Dendritic cell treated with granulocyte-macrophage colony-stimulating factor and Interleukin-4, amounts not matched to agents 40 ng/mL and 50 ng/mL, for 4 days (primary cell): ENCODE data around the gene SSR4.

Experiments used
- H3K27ac Mint-ChIP-seq: one replicate; pipeline ENCODE4 v1.8.0; 2022; ENCODE audit warnings: mild to moderate bottlenecking, mixed read lengths
- H3K27me3 Mint-ChIP-seq: one replicate; pipeline ENCODE4 v1.8.0; 2022; ENCODE audit warnings: mild to moderate bottlenecking, mixed read lengths
- H3K36me3 Mint-ChIP-seq: one replicate; pipeline ENCODE4 v1.8.0; 2022; ENCODE audit warnings: low read depth, mixed read lengths
- H3K4me1 Mint-ChIP-seq: one replicate; pipeline ENCODE4 v1.8.0; 2022; ENCODE audit warnings: low read depth, mixed read lengths
- H3K4me3 Mint-ChIP-seq: one replicate; pipeline ENCODE4 v1.8.0; 2022; ENCODE audit warnings: mild to moderate bottlenecking, moderate library complexity, mixed read lengths
- H3K9me3 Mint-ChIP-seq: one replicate; pipeline ENCODE4 v1.8.0; 2022; ENCODE audit warnings: mixed read lengths
- intact Hi-C: fragments of 100-400 bp; cut with micrococcal nuclease; formaldehyde crosslinking; loops from one replicate; pipeline ENCODE4 v1.15.0; 2022

The SSR4 gene

GRCh38 chrX:153773218-153773611 lies 21.3 kb upstream of the SSR4 start:
- H3K27ac Mint-ChIP-seq, result no peak overlapping the region
- H3K9me3 Mint-ChIP-seq, result no peaks in the 10 kb centered on the region
- H3K4me1 Mint-ChIP-seq, result peaks cover 5% of the 10 kb centered on the region
- H3K36me3 Mint-ChIP-seq, result no peaks in the 10 kb centered on the region
- peaks cover 11% of the 10 kb centered on the region for H3K27me3 Mint-ChIP-seq
- no peak overlapping the region for H3K4me3 Mint-ChIP-seq
- intact Hi-C loops, result no loop called here

- Mint-ChIP-seq H3K4me1 (peaks cover 5% of the 10 kb centered on the region), H3K36me3 (no peaks in the 10 kb centered on the region), H3K4me3 (no peak overlapping the region), H3K27me3 (peaks cover 14% of the 10 kb centered on the region), H3K9me3 (no peaks in the 10 kb centered on the region), H3K27ac (no peak overlapping the region)
- intact Hi-C loops, result no loop called here
Observed at GRCh38 chrX:153773741-153774575, 20.5 kb upstream of the SSR4 start.

GRCh38 chrX:153774576-153775292 lies 19.7 kb upstream of the SSR4 start:
- Mint-ChIP-seq H3K4me3 (no peak overlapping the region), H3K27ac (no peak overlapping the region), H3K9me3 (no peaks in the 10 kb centered on the region), H3K27me3 (peaks cover 19% of the 10 kb centered on the region), H3K36me3 (no peaks in the 10 kb centered on the region), H3K4me1 (peaks cover 5% of the 10 kb centered on the region)
- intact Hi-C loops, result no loop called here

- H3K4me1 Mint-ChIP-seq, result peaks cover 6% of the 10 kb centered on the region
- no peaks in the 10 kb centered on the region for H3K9me3 Mint-ChIP-seq
- peaks cover 21% of the 10 kb centered on the region for H3K27me3 Mint-ChIP-seq
- intact Hi-C loops, result no loop called here
- no peaks in the 10 kb centered on the region for H3K36me3 Mint-ChIP-seq
- H3K27ac Mint-ChIP-seq, result no peak overlapping the region
- no peak overlapping the region for H3K4me3 Mint-ChIP-seq
Observed at GRCh38 chrX:153775293-153776119, 19.0 kb upstream of the SSR4 start.

- H3K9me3 Mint-ChIP-seq, result no peaks in the 10 kb centered on the region
- H3K27me3 Mint-ChIP-seq, result peaks cover 22% of the 10 kb centered on the region
- intact Hi-C loops, result no loop called here
- H3K4me3 Mint-ChIP-seq, result no peak overlapping the region
- H3K36me3 Mint-ChIP-seq, result no peaks in the 10 kb centered on the region
- peaks cover 7% of the 10 kb centered on the region for H3K4me1 Mint-ChIP-seq
- no peak overlapping the region for H3K27ac Mint-ChIP-seq
Observed at GRCh38 chrX:153776120-153776599, 18.3 kb upstream of the SSR4 start.

DNA sequence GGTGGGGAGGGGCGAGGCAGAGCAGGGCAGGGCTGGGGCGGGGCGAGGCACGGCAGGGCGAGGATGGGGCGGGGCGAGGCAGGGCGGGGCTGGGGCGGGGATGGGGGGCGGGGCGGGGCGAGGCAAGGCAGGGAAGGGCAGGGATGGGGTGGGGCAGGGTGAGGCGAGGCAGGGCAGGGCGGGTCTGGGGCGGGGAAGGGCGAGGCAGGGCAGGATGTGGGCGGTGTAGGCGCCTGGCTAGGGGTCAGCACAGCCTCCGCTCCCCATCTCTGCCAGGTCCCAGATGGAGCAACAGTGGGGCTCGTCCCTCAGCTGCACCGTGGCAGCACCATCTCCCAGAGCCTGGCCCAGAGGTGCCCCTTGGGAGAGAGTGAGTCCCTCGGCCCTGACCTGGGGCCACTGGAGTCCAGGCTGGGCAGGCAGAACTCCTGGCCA lies 17.8 kb upstream of the SSR4 start:
- Mint-ChIP-seq H3K27ac (no peak overlapping the region), H3K27me3 (peaks cover 27% of the 10 kb centered on the region), H3K4me3 (no peak overlapping the region), H3K4me1 (peaks cover 7% of the 10 kb centered on the region), H3K9me3 (no peaks in the 10 kb centered on the region), H3K36me3 (no peaks in the 10 kb centered on the region)
- intact Hi-C loops, result no loop called here

DNA sequence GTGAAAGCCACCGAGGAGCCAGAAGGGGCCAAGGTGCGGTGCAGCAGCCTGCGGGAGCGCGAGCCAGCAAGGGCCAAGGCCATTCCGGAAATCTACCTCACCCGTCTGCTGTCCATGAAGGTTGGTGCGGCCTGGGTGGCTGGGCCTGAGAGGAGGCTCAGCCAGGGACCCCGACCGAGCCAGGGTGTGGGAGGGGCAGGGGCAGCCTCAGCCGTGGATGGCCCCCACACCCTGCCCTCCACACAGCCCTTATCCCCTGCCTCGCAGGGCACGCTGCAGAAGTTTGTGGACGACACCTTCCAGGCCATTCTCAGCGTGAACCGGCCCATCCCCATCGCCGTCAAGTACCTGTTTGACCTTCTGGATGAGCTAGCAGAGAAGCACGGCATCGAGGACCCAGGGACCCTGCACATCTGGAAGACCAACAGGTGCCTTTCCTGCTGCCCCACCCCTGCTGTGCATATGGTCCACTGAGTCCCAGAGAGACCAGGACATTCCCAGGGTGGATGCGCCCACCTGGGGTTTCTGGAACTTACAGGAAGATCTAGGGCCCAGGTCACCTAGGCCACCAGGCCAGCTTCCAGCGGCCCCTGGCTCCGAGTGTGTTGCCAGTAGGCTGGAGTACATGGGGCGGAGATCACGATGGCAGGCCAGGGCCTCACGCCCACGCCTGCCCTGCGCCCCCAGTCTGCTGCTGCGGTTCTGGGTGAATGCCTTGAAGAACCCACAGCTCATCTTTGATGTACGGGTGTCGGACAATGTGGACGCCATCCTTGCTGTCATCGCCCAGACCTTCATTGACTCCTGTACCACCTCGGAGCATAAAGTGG lies 17.0 kb upstream of the SSR4 start:
- Mint-ChIP-seq H3K27me3 (peaks cover 29% of the 10 kb centered on the region), H3K4me3 (no peak overlapping the region), H3K9me3 (no peaks in the 10 kb centered on the region), H3K4me1 (peaks cover 7% of the 10 kb centered on the region), H3K27ac (no peak overlapping the region), H3K36me3 (peaks cover 1% of the 10 kb centered on the region)
- intact Hi-C loops, result no loop called here

- no peak overlapping the region for H3K4me3 Mint-ChIP-seq
- H3K27ac Mint-ChIP-seq, result no peak overlapping the region
- H3K27me3 Mint-ChIP-seq, result peaks cover 33% of the 10 kb centered on the region
- peaks cover 7% of the 10 kb centered on the region for H3K4me1 Mint-ChIP-seq
- H3K9me3 Mint-ChIP-seq, result no peaks in the 10 kb centered on the region
- intact Hi-C loops, result no loop called here
- H3K36me3 Mint-ChIP-seq, result peaks cover 8% of the 10 kb centered on the region
Observed at GRCh38 chrX:153778181-153778580, 16.3 kb upstream of the SSR4 start.

GRCh38 chrX:153778684-153779101 lies 15.8 kb upstream of the SSR4 start:
- H3K36me3 Mint-ChIP-seq, result peaks cover 13% of the 10 kb centered on the region
- intact Hi-C loops, result no loop called here

DNA sequence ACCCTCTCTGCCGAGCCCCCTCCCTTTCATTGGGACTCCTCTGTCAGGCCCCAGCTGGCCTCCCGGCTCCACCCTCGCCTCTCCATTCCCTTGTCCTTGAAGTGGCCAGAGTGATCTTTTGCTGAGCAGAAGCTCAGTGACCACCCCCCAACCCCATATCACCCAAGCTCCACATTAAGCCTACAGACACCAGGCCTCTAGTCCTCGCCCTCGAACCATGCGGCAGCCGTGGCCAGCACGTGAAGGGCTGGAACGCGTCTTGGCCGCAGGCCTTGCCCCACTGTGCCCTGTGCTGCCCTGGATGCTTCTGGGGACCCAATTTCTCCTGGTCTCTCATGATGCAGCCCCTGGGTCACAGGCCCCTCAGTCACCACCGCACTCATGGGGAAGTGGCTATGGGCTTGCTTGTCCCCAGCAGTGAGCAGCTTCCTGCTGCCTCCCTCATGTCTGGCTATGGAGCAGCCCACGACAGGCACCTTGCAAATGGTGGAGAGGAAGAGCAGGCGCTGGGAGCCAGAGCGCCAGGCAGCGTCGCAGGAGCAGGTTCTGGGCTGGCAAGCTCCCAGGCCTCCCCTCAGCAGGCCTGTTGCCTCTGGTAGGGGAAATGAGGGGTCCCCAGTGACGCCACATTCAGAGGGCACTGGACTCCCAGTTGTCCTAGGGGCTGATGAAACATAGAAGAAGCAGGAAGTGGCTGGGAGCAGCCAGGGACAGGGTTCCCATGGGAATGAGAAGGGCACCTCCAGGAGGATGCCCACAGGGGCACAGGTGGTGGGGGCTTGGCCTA lies 14.4 kb upstream of the SSR4 start:
- H3K9me3 Mint-ChIP-seq, result no peaks in the 10 kb centered on the region
- intact Hi-C loops, result no loop called here
- peaks cover 7% of the 10 kb centered on the region for H3K4me1 Mint-ChIP-seq
- H3K4me3 Mint-ChIP-seq, result no peak overlapping the region
- H3K36me3 Mint-ChIP-seq, result peaks cover 27% of the 10 kb centered on the region
- peak overlapping the region; percentile 42 for H3K27ac Mint-ChIP-seq
- peaks cover 37% of the 10 kb centered on the region for H3K27me3 Mint-ChIP-seq

More at GRCh38 chrX:153778684-153779101, 15.8 kb upstream of the SSR4 start:
- H3K27me3 Mint-ChIP-seq, result peaks cover 37% of the 10 kb centered on the region
- H3K4me3 Mint-ChIP-seq, result no peak overlapping the region
- H3K27ac Mint-ChIP-seq, result no peak overlapping the region
- H3K9me3 Mint-ChIP-seq, result no peaks in the 10 kb centered on the region
- peaks cover 7% of the 10 kb centered on the region for H3K4me1 Mint-ChIP-seq

GRCh38 chrX:153780678-153781427 lies 13.6 kb upstream of the SSR4 start, which contains the start of gene SRPK3:
Gene SRPK3 (plus strand): TSS chrX:153781041. CDS start chrX:153781087, 46 bp downstream.
- Mint-ChIP-seq H3K9me3 (no peaks in the 10 kb centered on the region), H3K36me3 (peaks cover 35% of the 10 kb centered on the region), H3K4me1 (peaks cover 7% of the 10 kb centered on the region), H3K27ac (peak within 1 kb of the TSS; percentile 42), H3K4me3 (no peak within 1 kb of the TSS), H3K27me3 (peaks cover 37% of the 10 kb centered on the region)
- intact Hi-C loops, result no loop called here
